DOHH2 (cell line): Measurements from ENCODE around the gene BAIAP2L1.

Source experiments
- EZH2phosphoT487 ChIP-seq: fragments of 200-600 bp; sonication (generic); IDR thresholded peaks from 2 replicates; pipeline ENCODE4 v1.6.1; 2017; ENCODE audit warnings: borderline replicate concordance, mild to moderate bottlenecking, antibody characterized with exemption, low read length, moderate library complexity, mixed read lengths
- TF ChIP-seq, protein P1 (sequence below): fragments of 200-600 bp; sonication (generic); IDR thresholded peaks from one replicate; pipeline ENCODE4 v1.5.1; 2014; ENCODE audit warnings: antibody characterized with exemption, mild to moderate bottlenecking, low read depth, low read length; ENCODE audit not compliant: poor library complexity, severe bottlenecking

DNA sequence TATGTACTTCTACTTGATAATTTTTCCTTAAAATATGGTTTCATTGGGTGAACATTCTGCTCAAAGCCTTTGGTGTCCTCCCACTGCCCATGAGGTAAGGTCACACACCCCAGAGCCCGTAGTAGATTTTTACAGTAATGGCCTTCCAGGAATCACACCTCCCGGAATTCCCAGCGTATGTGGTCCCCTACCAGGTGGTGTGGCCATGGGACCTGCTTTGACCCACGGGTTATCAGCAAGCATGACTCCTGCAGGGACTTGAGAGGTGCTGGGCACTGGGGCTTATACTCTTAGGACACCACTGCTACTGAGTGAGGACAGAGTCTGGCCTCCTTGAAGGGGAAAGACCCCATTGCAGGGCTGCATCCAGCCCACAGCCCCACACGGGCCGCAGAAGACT is 42.2 kb downstream of the BAIAP2L1 start:
- TF ChIP-seq, protein P1, sequence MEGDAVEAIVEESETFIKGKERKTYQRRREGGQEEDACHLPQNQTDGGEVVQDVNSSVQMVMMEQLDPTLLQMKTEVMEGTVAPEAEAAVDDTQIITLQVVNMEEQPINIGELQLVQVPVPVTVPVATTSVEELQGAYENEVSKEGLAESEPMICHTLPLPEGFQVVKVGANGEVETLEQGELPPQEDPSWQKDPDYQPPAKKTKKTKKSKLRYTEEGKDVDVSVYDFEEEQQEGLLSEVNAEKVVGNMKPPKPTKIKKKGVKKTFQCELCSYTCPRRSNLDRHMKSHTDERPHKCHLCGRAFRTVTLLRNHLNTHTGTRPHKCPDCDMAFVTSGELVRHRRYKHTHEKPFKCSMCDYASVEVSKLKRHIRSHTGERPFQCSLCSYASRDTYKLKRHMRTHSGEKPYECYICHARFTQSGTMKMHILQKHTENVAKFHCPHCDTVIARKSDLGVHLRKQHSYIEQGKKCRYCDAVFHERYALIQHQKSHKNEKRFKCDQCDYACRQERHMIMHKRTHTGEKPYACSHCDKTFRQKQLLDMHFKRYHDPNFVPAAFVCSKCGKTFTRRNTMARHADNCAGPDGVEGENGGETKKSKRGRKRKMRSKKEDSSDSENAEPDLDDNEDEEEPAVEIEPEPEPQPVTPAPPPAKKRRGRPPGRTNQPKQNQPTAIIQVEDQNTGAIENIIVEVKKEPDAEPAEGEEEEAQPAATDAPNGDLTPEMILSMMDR, result no peak
- no peak for TF ChIP-seq EZH2phosphoT487
